Transverse colon (tissue), 4 donors: ENCODE measurements around the gene ULK4.

ENCODE experiments used
- CTCF ChIP-seq, 5 experiments: fragments of 200-600 bp in 3 of 5; fragments of 450-650 bp in 2 of 5; sonication (generic) in 3 of 5; IDR thresholded peaks; 1 replicate in 2 of 5; 2 replicates in 3 of 5; pipeline ENCODE4 v1.5.1; 2016 to 2017; ENCODE audit warnings: antibody characterized with exemption in 5 of 5, inconsistent platforms in 3 of 5, mild to moderate bottlenecking in 2 of 5, moderate library complexity in 1 of 5
- POLR2AphosphoS5 ChIP-seq, 3 donors: sonication (generic); formaldehyde crosslinking; IDR thresholded peaks; one replicate each; pipeline ENCODE4 v1.6.1; 2016; ENCODE audit warnings: antibody characterized with exemption in 3 of 3

GRCh38 chr3:41651718-41652117, 310.2 kb downstream of the ULK4 start:
- no peak for TF ChIP-seq CTCF (IDR thresholded peaks at IDR 0.05)
- TF ChIP-seq POLR2AphosphoS5 (IDR thresholded peaks at IDR 0.05) = no peak
